Activated effector memory CD4-positive, alpha-beta T cell treated with Interleukin-2 at 50 U/mL for 16 hours (primary cell): ENCODE data around the gene NAGS.
"Not testable (repeated sequence)": the region's sequence is repeated elsewhere in the genome, so short reads cannot be mapped to it uniquely, and the experiment has no call there.

Experiments used
- DNase-seq: peaks from one replicate; pipeline ENCODE4 v3.0.0-alpha.2; 2020

Gene NAGS

GRCh38 chr17:44008205-44008909 lies 3.9 kb downstream of the NAGS start:
- no peak for DNase-seq

- no peak for DNase-seq
Measured at GRCh38 chr17:44010966-44011647, 6.7 kb downstream of the NAGS start.

- no peak for DNase-seq
Measured at GRCh38 chr17:44011876-44012275, 7.5 kb downstream of the NAGS start.

- no peak for DNase-seq
Measured at GRCh38 chr17:44012391-44012790, 8.0 kb downstream of the NAGS start.

GRCh38 chr17:44012874-44013273 lies 8.5 kb downstream of the NAGS start:
- DNase-seq, result no peak

- DNase-seq, result no peak
Measured at GRCh38 chr17:44014133-44014436, 9.7 kb downstream of the NAGS start.

- DNase-seq, result peak; percentile 82
Measured at GRCh38 chr17:44014437-44015172, 10.2 kb downstream of the NAGS start, which contains the start of gene TMEM101. Gene TMEM101, minus strand, starts transcription at chr17:44014963. Its CDS starts 11 bp downstream, at chr17:44014952.

GRCh38 chr17:44021227-44021626 lies 16.8 kb downstream of the NAGS start:
- not testable (repeated sequence) for DNase-seq

GRCh38 chr17:44022246-44022645 lies 17.8 kb downstream of the NAGS start:
- DNase-seq, result no peak

- DNase-seq, result no peak
Measured at GRCh38 chr17:44023545-44024270, 19.3 kb downstream of the NAGS start.

- no peak for DNase-seq
Measured at GRCh38 chr17:44024271-44024663, 19.8 kb downstream of the NAGS start.

- no peak for DNase-seq
Measured at GRCh38 chr17:44024853-44025252, 20.4 kb downstream of the NAGS start.

- no peak for DNase-seq
Measured at GRCh38 chr17:44029736-44030135, 25.3 kb downstream of the NAGS start.

GRCh38 chr17:44030482-44030881 lies 26.1 kb downstream of the NAGS start:
- DNase-seq, result no peak

- no peak for DNase-seq
Measured at GRCh38 chr17:44033861-44034408, 29.5 kb downstream of the NAGS start.

- DNase-seq, result not testable (repeated sequence)
Measured at GRCh38 chr17:44034688-44035087, 30.3 kb downstream of the NAGS start.

GRCh38 chr17:44037471-44037870 lies 33.0 kb downstream of the NAGS start:
- DNase-seq, result no peak

- DNase-seq, result no peak
Measured at GRCh38 chr17:44038604-44039011, 34.2 kb downstream of the NAGS start.

- no peak for DNase-seq
Measured at GRCh38 chr17:44039829-44040635, 35.6 kb downstream of the NAGS start.

GRCh38 chr17:44043272-44043696 lies 38.9 kb downstream of the NAGS start:
- no peak for DNase-seq

- DNase-seq, result no peak
Measured at GRCh38 chr17:44044071-44044470, 39.6 kb downstream of the NAGS start.

- no peak for DNase-seq
Measured at GRCh38 chr17:44045486-44045885, 41.1 kb downstream of the NAGS start.
